ENCODE measurements around the gene CLRN1.

The CLRN1 gene

GRCh38 chr3:150975086-150975991 lies 2.8 kb upstream of the CLRN1 start:
- DNase-seq = no peak

- no peak for DNase-seq
These were observed 1.7 kb downstream of the CLRN1 start for GRCh38 chr3:150970665-150971324.

- no peak for DNase-seq
These were observed 4.0 kb downstream of the CLRN1 start for GRCh38 chr3:150968341-150969035.

GRCh38 chr3:150965436-150965835 lies 7.1 kb downstream of the CLRN1 start:
- no peak for DNase-seq

- DNase-seq = no peak
These were observed 10.6 kb downstream of the CLRN1 start for GRCh38 chr3:150961949-150962348.

- DNase-seq = no peak
These were observed 11.5 kb downstream of the CLRN1 start for GRCh38 chr3:150960708-150961684.

GRCh38 chr3:150958683-150959082 lies 13.8 kb downstream of the CLRN1 start:
- DNase-seq = no peak

- DNase-seq = no peak
These were observed 16.2 kb downstream of the CLRN1 start for GRCh38 chr3:150956376-150956775.

GRCh38 chr3:150951923-150952322 lies 20.6 kb downstream of the CLRN1 start:
- no peak for DNase-seq

- DNase-seq = no peak
These were observed 27.1 kb downstream of the CLRN1 start for GRCh38 chr3:150945226-150946032.

- no peak for DNase-seq
These were observed 30.3 kb downstream of the CLRN1 start for GRCh38 chr3:150942221-150942620.

- DNase-seq = no peak
These were observed 35.8 kb downstream of the CLRN1 start for GRCh38 chr3:150936693-150937092.

- DNase-seq = no peak
These were observed 39.0 kb downstream of the CLRN1 start for GRCh38 chr3:150933473-150933995.

- DNase-seq = no peak
These were observed 40.8 kb downstream of the CLRN1 start for GRCh38 chr3:150931745-150932144.

GRCh38 chr3:150930839-150931238 lies 41.7 kb downstream of the CLRN1 start:
- no peak for DNase-seq

GRCh38 chr3:150928234-150928633 lies 44.3 kb downstream of the CLRN1 start:
- no peak for DNase-seq

GRCh38 chr3:150926328-150926727 lies 46.2 kb downstream of the CLRN1 start:
- no peak for DNase-seq

- peak; percentile 34 for DNase-seq
These were observed 46.8 kb downstream of the CLRN1 start for GRCh38 chr3:150925751-150926201.

- DNase-seq = no peak
These were observed 49.9 kb downstream of the CLRN1 start for GRCh38 chr3:150922611-150923010.

- DNase-seq = no peak
These were observed 51.3 kb downstream of the CLRN1 start for GRCh38 chr3:150921209-150921608.

GRCh38 chr3:150920236-150920635 lies 52.3 kb downstream of the CLRN1 start:
- DNase-seq = no peak
